NCI-H82 (cell line): ENCODE results near the gene GBA2.
A peak's percentile ranks its signal among the peaks of the same experiment; 100 is the strongest.

ENCODE experiments used
- DNase-seq: peaks from one replicate; lab custom pipeline; 2025; lab: John Stamatoyannopoulos, UW

GBA2 gene

DNA sequence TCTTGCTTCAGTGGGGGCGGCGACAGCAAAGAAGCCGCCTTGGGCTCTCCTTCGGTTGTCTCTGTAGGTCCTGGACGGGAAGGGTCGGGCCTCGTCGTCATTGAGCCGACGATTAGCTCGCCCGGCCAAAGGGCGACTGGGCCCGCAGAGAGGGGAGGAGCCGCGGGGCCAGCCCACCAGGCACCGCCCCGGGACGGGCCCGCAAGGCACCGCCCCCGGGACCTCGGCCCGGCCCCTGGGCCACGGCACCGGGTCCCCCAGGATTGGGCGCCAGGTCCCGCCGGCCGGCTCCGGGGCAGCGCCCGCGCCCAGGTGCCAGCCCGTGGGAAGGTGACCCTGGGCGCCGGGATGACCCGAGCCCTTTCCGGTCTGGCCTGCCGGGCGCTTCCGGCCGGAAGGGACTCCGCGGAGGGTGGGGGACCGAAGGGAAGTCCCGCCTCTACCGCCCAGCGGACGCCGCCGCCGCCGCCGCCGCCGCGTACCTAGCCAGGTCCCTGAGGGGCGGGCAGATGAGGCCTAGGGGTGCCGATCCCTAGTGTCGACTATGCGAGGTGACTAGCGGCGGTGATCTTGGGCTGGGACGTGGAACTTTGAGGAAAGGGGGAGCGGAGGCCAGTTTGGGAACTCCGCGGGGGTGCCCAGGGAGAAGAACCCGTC, at the start of gene GBA2, which contains the start of gene RGP1:
Gene GBA2, minus strand, starts transcription at position 371 of the 657 bp plus-strand sequence. CDS start 524 bp downstream, outside the sequence.
Gene RGP1, plus strand, starts transcription at position 430 of the 657 bp plus-strand sequence. CDS start 469 bp downstream, outside the sequence.
- peak; percentile 75 for DNase-seq

GRCh38 chr9:35797311-35798109, 48.5 kb upstream of the GBA2 start:
- DNase-seq: no peak

DNA sequence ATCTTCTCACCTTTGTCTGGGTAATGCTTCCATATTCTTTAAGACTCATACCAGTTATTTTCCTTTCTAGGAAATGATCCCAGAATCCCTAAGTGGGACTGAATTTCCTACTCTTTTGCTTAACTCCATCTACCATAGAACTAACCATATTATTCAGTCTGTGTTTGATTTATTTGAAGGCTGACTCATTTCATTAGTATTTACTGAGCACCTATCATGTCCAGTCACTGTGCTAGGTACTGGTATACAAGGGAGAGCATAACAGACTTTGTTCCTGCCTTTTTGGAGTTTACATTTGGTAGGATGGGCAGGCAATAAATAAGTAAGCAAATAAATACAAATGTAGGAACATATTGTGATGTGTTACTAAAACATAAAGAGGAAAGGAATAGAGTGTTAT, 46.7 kb upstream of the GBA2 start:
- no peak for DNase-seq

DNA sequence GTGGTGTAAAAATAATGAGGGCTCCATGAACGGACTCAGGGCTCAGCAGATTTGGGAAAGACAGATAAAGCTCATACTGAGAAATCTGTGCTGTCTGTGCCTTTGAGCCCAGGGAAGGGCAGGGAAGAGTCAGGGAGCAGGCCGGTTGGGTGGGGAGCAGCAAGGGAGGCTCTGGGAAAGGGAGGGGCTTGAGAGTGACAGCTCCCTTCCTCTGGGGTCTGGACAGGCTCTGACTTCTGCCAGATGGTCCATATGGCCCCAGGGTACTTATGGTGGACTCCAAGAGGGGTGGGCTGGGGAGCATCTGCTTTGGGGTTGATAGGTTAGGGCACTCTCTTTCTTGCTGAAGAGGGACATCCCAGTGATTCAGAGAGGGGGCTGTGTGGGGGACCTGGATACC, 44.4 kb upstream of the GBA2 start:
- peak; percentile 80 for DNase-seq

- no peak for DNase-seq
Observed at GRCh38 chr9:35792826-35793225, 43.8 kb upstream of the GBA2 start.

DNA sequence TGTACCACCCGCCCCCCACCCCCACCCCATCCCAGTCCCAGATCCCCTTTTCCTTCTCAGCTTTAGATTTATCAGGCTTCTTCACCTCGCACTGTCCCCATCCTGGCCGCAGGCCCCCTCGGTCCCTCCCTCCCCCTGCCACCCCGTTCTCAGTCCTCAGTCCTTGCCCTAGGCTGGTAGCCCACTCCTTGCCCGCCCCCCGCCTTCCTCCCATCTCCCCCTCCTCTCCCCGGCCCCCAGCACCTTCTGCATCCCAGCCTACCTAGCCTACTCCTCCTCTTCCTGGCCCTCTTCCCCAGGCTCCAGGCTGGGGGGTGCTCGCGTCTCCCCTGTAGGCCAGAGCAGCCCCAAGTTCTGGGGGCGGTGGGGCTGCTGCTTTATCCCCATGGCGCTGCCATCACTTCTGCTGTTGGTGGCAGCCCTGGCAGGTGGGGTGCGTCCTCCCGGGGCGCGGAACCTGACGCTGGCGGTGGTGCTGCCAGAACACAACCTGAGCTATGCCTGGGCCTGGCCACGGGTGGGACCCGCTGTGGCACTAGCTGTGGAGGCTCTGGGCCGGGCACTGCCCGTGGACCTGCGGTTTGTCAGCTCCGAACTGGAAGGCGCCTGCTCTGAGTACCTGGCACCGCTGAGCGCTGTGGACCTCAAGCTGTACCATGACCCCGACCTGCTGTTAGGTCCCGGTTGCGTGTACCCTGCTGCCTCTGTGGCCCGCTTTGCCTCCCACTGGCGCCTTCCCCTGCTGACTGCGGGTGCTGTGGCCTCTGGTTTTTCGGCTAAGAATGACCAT, 43.2 kb upstream of the GBA2 start:
- DNase-seq: no peak

DNA sequence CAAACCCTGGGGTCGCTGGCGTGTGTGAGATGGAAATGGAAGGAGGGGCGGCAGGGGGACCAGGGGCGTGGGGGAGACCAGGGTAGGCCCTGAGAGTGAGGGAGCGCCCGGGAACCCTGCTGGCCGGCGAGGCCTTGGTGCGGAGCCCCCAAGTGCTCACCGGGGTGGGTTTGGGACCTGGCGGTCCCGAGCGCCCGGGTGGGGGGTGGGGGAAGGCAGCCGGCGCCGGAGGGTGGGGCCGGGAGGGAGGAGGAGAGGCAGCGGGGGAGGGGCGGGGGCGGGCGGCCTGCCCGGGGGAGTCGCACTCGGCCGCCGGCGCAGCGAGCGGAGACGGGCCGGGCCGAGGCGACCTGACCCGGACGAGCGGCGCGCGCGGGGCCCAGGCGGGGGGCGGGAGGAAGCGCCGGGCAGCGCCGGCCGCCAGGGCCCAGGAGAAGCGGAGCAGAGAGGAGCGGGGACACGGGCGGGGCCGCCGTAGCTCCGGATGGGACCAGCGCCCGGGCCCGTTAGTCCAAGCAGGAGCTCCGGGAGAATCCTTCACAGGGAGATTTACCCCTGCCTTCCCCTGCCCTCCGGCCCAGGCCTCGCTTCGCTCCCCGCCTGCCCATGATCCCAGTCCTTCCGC, 42.4 kb upstream of the GBA2 start, which contains the start of gene NPR2:
Gene NPR2, plus strand, starts transcription at position 295 of the 625 bp plus-strand sequence. CDS start 818 bp downstream, outside the sequence.
- peak; percentile 68 for DNase-seq

DNA sequence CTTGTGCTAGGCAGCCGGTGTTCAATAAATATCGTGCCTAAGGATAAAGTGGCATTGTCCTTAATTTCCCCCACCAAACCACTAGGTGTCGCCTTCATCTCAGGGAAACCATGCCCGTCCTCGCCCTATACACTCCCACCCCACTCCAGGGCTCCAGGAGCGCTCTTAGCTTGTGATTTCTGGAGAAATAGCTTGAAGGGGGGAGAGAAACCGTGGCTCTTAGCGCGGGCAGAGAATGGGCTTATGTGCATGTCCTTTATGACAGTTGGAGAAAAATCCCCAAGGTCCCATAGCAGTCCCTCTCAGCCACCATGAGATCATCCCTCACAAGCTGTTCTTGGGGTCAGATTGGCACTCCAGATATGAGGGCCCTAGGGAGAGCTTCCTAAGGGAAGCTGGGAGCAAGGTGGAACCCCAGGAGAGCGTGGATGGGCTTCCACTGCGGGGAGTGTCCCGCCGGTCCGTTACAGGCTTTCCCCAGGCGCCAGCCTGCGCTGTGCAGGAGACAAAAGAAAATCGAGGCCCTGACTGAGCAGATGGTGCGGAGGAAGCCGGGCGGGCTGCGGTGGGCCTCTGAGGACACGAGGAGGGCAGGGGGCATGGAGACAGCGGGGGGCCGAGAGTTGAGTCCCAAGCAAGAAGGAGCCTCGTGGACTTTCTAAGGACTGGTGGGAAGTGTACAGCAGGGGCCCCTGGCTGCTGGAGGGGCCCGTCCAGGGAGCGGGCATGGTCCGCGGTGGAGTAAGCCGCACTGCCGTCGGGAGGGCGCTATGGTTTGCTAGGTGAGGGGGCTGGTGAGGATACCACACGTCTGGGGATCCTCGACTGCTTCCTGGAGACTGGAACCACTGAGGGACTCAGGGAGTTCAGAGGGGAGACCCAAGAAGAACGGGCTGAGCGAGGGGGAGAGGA, 41.6 kb upstream of the GBA2 start:
- DNase-seq: peak; percentile 93

- no peak for DNase-seq
Observed at GRCh38 chr9:35790025-35790384, 41.0 kb upstream of the GBA2 start.

DNA sequence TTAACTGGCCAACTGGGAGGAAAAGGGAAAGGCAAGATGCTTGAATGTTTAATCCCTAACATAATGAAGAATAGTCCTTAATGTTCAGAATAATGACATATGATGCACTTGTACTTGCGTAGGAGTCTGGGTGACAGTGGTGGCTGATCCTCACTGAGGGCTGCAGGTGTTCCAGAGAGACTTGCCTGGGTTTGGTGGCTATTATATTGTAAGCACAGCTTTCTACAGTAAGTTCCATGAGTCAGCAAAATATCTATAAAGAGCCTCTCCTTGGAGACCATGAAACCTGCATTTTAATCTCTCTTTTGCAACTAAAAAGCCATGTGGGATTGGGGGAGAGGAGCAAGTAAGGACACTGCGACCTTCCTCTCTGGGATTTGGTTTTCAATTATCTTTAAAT, 40.5 kb upstream of the GBA2 start:
- peak; percentile 7 for DNase-seq

DNA sequence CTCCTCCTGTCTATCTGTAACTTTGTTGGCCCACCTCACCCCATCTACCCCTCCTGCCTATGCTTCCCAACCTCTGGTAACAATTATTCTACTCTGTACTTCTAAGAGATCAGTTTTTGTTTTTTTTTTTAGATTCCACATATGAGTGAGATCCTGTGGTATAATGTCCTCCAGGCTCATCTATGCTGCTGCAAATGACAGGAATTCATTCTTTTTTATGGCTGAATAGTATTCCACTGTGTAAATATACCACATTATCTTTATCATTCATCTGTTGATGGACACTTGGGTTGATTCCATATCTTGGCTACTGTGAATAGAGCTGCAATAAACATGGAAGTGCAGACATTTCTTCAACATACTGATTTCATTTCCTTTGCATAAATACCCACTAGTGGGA, 34.4 kb upstream of the GBA2 start:
- DNase-seq: no peak

GRCh38 chr9:35781066-35781465, 32.0 kb upstream of the GBA2 start:
- no peak for DNase-seq

GRCh38 chr9:35778496-35778895, 29.5 kb upstream of the GBA2 start:
- no peak for DNase-seq

DNA sequence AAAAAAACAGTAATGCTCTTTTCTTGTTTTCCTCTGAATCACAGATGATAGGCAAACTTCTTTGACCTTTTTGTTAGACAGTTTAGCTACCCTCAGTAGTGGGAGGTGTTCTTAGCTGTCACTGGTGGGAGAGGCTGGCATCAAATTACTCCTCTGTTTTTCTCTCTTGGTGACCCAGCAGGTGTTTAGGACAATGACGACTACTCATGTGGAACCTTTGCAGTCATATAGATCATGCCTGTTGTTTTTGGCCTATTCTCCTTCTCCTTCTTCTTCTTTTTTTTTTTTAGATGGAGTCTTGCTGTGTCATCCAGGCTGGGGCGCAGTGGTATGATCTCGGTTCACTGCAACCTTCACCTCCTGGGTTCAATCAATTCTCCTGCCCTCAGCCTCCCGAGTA, 27.0 kb upstream of the GBA2 start:
- DNase-seq: peak; percentile 7

DNA sequence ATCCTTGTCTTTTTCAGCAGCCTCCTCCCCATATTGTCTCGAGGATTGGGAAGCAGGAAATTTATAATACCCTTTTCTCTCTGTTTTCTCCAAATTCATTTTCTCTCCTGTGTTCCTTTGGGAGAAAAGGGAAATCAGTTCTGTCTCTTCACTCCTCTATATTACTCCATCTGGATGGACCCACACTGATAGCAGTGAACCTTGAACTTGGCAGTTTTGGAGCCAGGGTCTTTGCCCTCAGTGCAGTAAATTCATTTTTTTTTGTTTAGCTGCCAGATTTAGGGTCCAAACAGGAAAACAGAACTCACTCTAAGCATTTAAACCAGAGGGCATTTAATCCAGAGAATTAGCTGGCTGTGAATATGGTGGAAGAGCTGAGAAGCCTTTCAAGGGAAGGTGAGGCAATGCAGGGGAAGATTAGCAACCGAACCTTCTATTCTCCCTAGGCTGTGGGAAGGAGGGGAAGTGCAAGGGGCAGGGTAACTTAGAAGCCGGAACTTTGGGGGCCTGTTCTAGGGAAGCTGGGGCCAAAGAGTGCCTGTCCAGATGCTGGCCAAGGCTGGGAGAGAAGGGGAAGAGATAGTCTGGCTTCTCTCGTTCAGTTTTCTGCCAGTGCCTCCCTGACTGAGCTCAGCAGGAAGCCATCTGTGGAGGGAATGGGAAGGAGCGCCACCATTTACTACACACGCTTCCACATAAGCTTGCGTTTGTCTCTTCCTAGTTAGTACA, 26.0 kb upstream of the GBA2 start:
- DNase-seq: peak; percentile 36

DNA sequence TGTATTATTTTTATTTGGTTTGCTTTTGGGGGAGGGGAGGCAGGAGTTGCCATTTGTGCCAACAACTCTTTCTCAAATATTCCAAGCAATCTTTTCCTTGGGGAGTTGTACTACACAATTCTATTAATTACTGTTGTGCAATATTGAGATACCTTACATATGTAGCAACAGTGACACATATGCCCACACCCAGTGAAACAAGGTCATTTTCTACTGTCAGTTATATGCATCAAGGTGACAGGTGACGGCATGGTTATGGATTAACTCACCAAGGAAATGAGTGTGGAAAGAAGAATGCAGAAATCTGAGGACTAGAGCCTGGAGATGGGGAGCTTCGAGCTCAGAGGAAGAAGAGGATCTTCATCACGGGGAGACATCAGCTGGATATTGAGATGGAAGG, 22.9 kb upstream of the GBA2 start:
- no peak for DNase-seq

DNA sequence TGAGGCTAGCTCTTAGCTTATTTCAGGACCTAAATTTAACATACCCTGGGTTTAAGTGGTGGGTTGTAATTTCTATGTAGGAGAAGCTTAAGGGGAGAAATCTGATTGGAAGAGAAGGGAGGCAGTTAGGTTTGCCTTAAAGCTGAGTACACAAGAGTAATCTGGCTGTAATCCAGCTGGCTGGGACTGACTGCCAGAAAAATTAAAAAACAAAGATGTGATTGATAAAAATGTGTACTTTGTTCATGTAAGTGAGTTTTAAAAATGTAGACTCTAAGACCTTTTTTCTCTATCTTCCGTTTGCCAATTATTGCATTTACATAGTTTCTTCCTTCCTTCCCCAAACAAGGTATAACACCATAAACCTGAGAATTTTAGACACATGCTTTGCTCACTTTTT, 22.5 kb upstream of the GBA2 start:
- peak; percentile 64 for DNase-seq

- DNase-seq: no peak
Observed at GRCh38 chr9:35771075-35771433, 22.0 kb upstream of the GBA2 start.

- no peak for DNase-seq
Observed at GRCh38 chr9:35769763-35770162, 20.7 kb upstream of the GBA2 start.

GRCh38 chr9:35767458-35767857, 18.4 kb upstream of the GBA2 start:
- no peak for DNase-seq
